Measurements from ENCODE around the gene ZNF35.
A peak's percentile ranks its signal among the peaks of the same experiment; 100 is the strongest.

The ZNF35 gene

DNA sequence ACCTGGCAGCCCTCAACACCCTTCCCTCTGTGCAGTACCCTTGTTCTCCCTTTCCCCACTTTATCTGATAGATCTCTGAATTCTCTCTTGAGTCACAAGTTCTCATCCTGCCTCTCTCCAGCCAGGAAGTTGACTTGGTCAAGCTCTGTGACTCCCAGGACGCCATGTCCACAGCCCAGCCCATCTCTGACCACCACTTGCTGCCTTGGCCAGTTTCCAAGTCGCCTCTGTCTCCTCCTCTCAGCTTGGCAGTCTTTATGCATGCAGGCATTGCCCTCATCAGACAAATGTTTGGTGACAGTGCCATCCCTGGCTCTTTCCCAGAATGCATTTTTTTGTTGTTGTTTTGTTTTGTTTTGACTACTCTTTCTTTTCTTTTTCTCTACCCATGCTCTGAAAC lies 25.7 kb downstream of the ZNF35 start:
- Histone ChIP-seq H3K9ac (ENCODE audit: insufficient read length) (no peak overlapping the region), H3K4me3 (no peak overlapping the region), H3K9me3 (ENCODE audit: low read depth, low read length) (no peaks in the 10 kb centered on the region), H3K36me3 (ENCODE audit: insufficient read depth, low read length) (no peaks in the 10 kb centered on the region), H3K27ac (no peak overlapping the region)
- no peak for TF ChIP-seq FOXP2 (optimal IDR thresholded peaks at IDR 0.05; ENCODE audit: control extremely low read depth, extremely low read length, insufficient read depth)
- no peak for TF ChIP-seq POLR2AphosphoS5 (IDR thresholded peaks at IDR 0.05; ENCODE audit: borderline replicate concordance, low read depth, low read length)
- TF ChIP-seq EZH2 (IDR thresholded peaks at IDR 0.05), result no peak
- DNase-seq (ENCODE audit: low read depth, low spot score), result no peak

DNA sequence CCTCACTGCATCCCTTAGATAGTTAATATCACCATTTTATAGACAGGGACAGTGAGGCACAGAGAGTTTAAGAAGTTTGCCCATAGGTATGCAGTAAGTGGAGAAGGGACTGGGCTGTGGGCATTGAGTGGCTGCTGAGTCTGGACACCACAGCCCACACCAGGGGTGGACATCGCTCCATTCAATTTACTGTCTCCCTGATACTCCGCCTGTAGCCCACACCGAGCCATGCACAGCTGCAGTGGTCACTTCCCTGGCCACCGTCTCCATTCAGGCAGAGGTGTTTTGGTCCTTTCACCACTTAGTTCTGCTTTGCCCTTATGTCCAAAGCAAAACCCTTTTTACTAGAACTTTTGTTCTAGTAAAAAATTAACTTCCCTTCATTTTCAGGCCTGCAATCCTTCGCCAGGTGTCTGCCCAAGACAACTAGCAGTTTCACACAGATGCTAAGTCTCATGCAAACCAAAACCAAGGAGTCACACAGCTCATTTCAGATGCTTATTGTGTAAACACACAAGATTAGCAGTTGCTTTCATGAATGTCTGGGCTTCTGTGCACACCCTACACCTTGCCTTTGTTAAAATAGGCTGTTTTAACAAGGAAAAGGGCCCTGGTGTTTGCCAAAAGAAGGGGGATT lies 30.1 kb downstream of the ZNF35 start:
- no peaks in the 10 kb centered on the region for H3K9me3 ChIP-seq (ENCODE audit: low read depth, low read length)
- H3K4me3 ChIP-seq, result no peak overlapping the region
- no peak overlapping the region for H3K9ac ChIP-seq (ENCODE audit: insufficient read length)
- no peaks in the 10 kb centered on the region for H3K36me3 ChIP-seq (ENCODE audit: insufficient read depth, low read length)
- DNase-seq (ENCODE audit: low read depth, low spot score), result no peak
- no peak overlapping the region for H3K27ac ChIP-seq
- TF ChIP-seq EZH2 (IDR thresholded peaks at IDR 0.05), result no peak
- TF ChIP-seq POLR2AphosphoS5 (IDR thresholded peaks at IDR 0.05; ENCODE audit: borderline replicate concordance, low read depth, low read length), result no peak
- no peak for TF ChIP-seq FOXP2 (optimal IDR thresholded peaks at IDR 0.05; ENCODE audit: control extremely low read depth, extremely low read length, insufficient read depth)

- H3K27ac ChIP-seq, result no peak overlapping the region
- DNase-seq (ENCODE audit: low read depth, low spot score), result no peak
- H3K36me3 ChIP-seq (ENCODE audit: insufficient read depth, low read length), result no peaks in the 10 kb centered on the region
- H3K4me3 ChIP-seq, result no peak overlapping the region
- no peaks in the 10 kb centered on the region for H3K9me3 ChIP-seq (ENCODE audit: low read depth, low read length)
- TF ChIP-seq EZH2 (IDR thresholded peaks at IDR 0.05), result no peak
- no peak for TF ChIP-seq FOXP2 (optimal IDR thresholded peaks at IDR 0.05; ENCODE audit: control extremely low read depth, extremely low read length, insufficient read depth)
- TF ChIP-seq POLR2AphosphoS5 (IDR thresholded peaks at IDR 0.05; ENCODE audit: borderline replicate concordance, low read depth, low read length), result no peak
- no peak overlapping the region for H3K9ac ChIP-seq (ENCODE audit: insufficient read length)
Measured at GRCh38 chr3:44680921-44681455, 32.5 kb downstream of the ZNF35 start.

DNA sequence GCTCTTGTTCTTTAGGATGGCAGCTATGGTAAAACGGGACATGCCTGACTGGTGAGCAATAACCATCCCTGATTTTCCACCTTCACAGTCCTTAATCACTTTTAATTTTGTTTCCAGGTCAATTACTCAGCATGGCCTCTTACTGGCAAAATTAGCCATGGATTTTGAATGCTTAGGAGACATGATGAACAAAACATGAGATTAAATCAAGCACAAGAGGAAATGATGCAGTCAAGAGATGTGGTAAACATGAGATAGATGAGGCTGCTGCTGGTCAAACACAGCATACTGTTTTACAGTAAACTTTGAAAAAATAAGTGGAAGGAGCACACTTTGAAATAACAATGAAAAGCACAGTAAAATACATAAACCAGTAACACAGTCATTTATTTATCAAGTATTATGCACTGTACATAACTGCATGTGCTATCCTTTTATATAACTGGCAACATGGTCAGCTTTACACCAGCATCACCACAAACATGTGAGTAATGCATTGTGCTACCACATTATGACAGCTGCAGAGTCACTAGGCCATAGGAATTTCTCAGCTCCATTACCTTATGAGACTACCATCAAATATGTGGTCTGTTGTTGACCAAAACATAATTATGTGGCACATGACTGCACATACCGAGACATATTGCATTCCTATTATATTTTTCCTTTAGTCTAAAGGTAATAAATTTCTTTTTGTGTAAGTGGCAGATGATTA lies 33.8 kb downstream of the ZNF35 start:
- Histone ChIP-seq H3K4me3 (no peak overlapping the region), H3K36me3 (ENCODE audit: insufficient read depth, low read length) (no peaks in the 10 kb centered on the region), H3K27ac (no peak overlapping the region), H3K9me3 (ENCODE audit: low read depth, low read length) (no peaks in the 10 kb centered on the region), H3K9ac (ENCODE audit: insufficient read length) (no peak overlapping the region)
- TF ChIP-seq POLR2AphosphoS5 (IDR thresholded peaks at IDR 0.05; ENCODE audit: borderline replicate concordance, low read depth, low read length), result no peak
- TF ChIP-seq EZH2 (IDR thresholded peaks at IDR 0.05), result no peak
- TF ChIP-seq FOXP2 (optimal IDR thresholded peaks at IDR 0.05; ENCODE audit: control extremely low read depth, extremely low read length, insufficient read depth), result no peak
- no peak for DNase-seq (ENCODE audit: low read depth, low spot score)

DNA sequence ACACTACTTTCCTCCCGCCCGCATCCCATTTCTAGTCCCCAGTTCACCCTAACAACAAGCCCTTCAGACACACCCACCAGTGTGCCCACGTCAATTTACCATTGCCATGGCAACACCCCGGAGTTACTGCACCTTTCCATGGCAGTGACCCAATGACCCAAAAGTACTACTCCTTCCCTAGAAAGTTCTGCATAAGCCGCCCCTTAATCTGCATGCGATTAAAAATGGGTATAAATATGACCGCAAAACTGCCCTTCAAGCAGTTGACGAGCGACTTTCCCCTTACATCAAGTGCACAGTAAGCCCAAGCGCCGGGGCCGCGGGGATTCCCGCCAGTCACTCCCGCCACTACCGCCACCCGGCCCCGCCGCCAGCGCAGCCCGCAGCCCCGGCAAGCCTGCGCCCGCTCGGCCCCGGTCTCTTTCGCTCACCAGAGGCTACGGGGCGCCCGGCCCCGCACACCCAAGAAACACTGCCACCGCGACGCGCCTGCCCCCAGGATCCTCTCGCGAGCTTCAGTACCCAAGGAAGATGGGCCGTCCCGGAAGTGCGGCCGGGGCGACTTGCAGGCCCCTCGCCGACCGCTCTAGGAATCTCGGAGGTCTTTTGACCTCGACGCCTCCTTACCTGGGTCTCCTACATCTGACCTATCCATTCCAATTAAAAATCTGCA lies 36.7 kb downstream of the ZNF35 start:
- Histone ChIP-seq H3K9ac (ENCODE audit: insufficient read length) (no peak overlapping the region), H3K36me3 (ENCODE audit: insufficient read depth, low read length) (no peaks in the 10 kb centered on the region), H3K4me3 (no peak overlapping the region), H3K9me3 (ENCODE audit: low read depth, low read length) (no peaks in the 10 kb centered on the region), H3K27ac (no peak overlapping the region)
- DNase-seq (ENCODE audit: low read depth, low spot score), result no peak
- TF ChIP-seq POLR2AphosphoS5 (IDR thresholded peaks at IDR 0.05; ENCODE audit: borderline replicate concordance, low read depth, low read length), result peak; percentile 52; the same call in 1 of the 2 replicates
- no peak for TF ChIP-seq EZH2 (IDR thresholded peaks at IDR 0.05)
- no peak for TF ChIP-seq FOXP2 (optimal IDR thresholded peaks at IDR 0.05; ENCODE audit: control extremely low read depth, extremely low read length, insufficient read depth)

- Histone ChIP-seq H3K36me3 (ENCODE audit: insufficient read depth, low read length) (no peaks in the 10 kb centered on the region), H3K9me3 (ENCODE audit: low read depth, low read length) (no peaks in the 10 kb centered on the region), H3K27ac (no peak overlapping the region), H3K9ac (ENCODE audit: insufficient read length) (no peak overlapping the region), H3K4me3 (no peak overlapping the region)
- no peak for DNase-seq (ENCODE audit: low read depth, low spot score)
- TF ChIP-seq FOXP2 (optimal IDR thresholded peaks at IDR 0.05; ENCODE audit: control extremely low read depth, extremely low read length, insufficient read depth), result no peak
- no peak for TF ChIP-seq EZH2 (IDR thresholded peaks at IDR 0.05)
- TF ChIP-seq POLR2AphosphoS5 (IDR thresholded peaks at IDR 0.05; ENCODE audit: borderline replicate concordance, low read depth, low read length), result no peak
Measured at GRCh38 chr3:44687898-44688297, 39.4 kb downstream of the ZNF35 start.

Data from SK-N-MC (cell line).